HepG2 (cell line): Measurements from ENCODE around the gene ARTN. TPM values are rescaled to one million over a fixed set of nuclear protein-coding genes. Genes with fewer than 3 reads are reported as not detected.

Experiments used
- ATF3 ChIP-seq: sonication (generic); formaldehyde crosslinking; IDR thresholded peaks from 2 replicates; pipeline ENCODE4 v1.4.0; 2020; ENCODE audit warnings: missing genetic modification reagents
- CSRNP1 ChIP-seq: sonication (generic); formaldehyde crosslinking; IDR thresholded peaks from 2 replicates; pipeline ENCODE4 v1.8.1; 2023; ENCODE audit warnings: mild to moderate bottlenecking, missing genetic modification reagents
- DR1 ChIP-seq: sonication (generic); formaldehyde crosslinking; IDR thresholded peaks from 2 replicates; pipeline ENCODE4 v1.8.0; 2021; ENCODE audit warnings: mild to moderate bottlenecking, missing genetic modification reagents, inconsistent platforms
- HNRNPH1 ChIP-seq: fragments of 200-400 bp; formaldehyde crosslinking; optimal IDR thresholded peaks from 2 replicates; pipeline ENCODE3; 2017; ENCODE audit warnings: mild to moderate bottlenecking, low read depth, low read length
- JDP2 ChIP-seq: sonication (generic); formaldehyde crosslinking; IDR thresholded peaks from 2 replicates; pipeline ENCODE4 v1.8.1; 2022; ENCODE audit warnings: missing genetic modification reagents, borderline replicate concordance
- RCOR2 ChIP-seq: IDR thresholded peaks from 2 replicates; pipeline ENCODE4 v1.6.1; 2016; ENCODE audit warnings: missing biosample characterization, missing genetic modification reagents
- SNAPC5 ChIP-seq: sonication (generic); formaldehyde crosslinking; IDR thresholded peaks from 2 replicates; pipeline ENCODE4 v1.8.1; 2023; ENCODE audit warnings: mild to moderate bottlenecking, missing genetic modification reagents, borderline replicate concordance
- SRF ChIP-seq: IDR thresholded peaks from 2 replicates; pipeline ENCODE4 v1.6.1; 2011; ENCODE audit warnings: mild to moderate bottlenecking, low read depth, low read length, moderate library complexity
- ZFP36L2 ChIP-seq: sonication (generic); formaldehyde crosslinking; IDR thresholded peaks from 2 replicates; pipeline ENCODE4 v1.4.0; 2020; ENCODE audit warnings: missing genetic modification reagents
- ZFYVE20 ChIP-seq: sonication (generic); formaldehyde crosslinking; IDR thresholded peaks from 2 replicates; pipeline ENCODE4 v1.8.0; 2023; ENCODE audit warnings: low read depth, mild to moderate bottlenecking, moderate library complexity, missing genetic modification reagents, borderline replicate concordance
- ZNF138 ChIP-seq: sonication (generic); formaldehyde crosslinking; IDR thresholded peaks from 2 replicates; pipeline ENCODE4 v1.5.0; 2020; ENCODE audit warnings: mild to moderate bottlenecking, low read depth, missing genetic modification reagents
- ZNF282 ChIP-seq: fragments of 450-650 bp; IDR thresholded peaks from 2 replicates; pipeline ENCODE4 v1.6.1; 2018; ENCODE audit not compliant: partially characterized antibody
- ZNF564 ChIP-seq: sonication (generic); formaldehyde crosslinking; IDR thresholded peaks from 2 replicates; pipeline ENCODE4 v1.8.1; 2023; ENCODE audit warnings: mild to moderate bottlenecking, missing genetic modification reagents
- ZNF720 ChIP-seq: sonication (generic); formaldehyde crosslinking; IDR thresholded peaks from 2 replicates; pipeline ENCODE4 v1.4.0; 2020; ENCODE audit warnings: missing genetic modification reagents
- ZNF777 ChIP-seq: sonication (generic); formaldehyde crosslinking; IDR thresholded peaks from 2 replicates; pipeline ENCODE4 v1.4.0; 2020; ENCODE audit warnings: missing genetic modification reagents
- ZNF782 ChIP-seq: sonication (generic); formaldehyde crosslinking; IDR thresholded peaks from 2 replicates; pipeline ENCODE4 v1.4.0; 2020; ENCODE audit warnings: missing genetic modification reagents, mild to moderate bottlenecking, borderline replicate concordance
- ZNF800 ChIP-seq: sonication (generic); formaldehyde crosslinking; IDR thresholded peaks from 2 replicates; pipeline ENCODE4 v1.4.0; 2020; ENCODE audit warnings: missing genetic modification reagents
- ZXDC ChIP-seq: sonication (generic); formaldehyde crosslinking; IDR thresholded peaks from 2 replicates; pipeline ENCODE4 v1.5.0; 2020; ENCODE audit warnings: mild to moderate bottlenecking, missing genetic modification reagents
- polyA plus RNA-seq, 8 experiments: library from polyadenylated mRNA; depleted of rRNA in 3 of 8; stranded (reverse) in 7 of 8; unstranded in 1 of 8; fragments of >200 nt; fragmentation: Illumina TruSeq in 4 of 8; extraction: Trizol in 4 of 8; gene quantifications; 2 replicates each; pipeline versions ENCODE4 v1.2.1 to v1.2.3, GENCODE V29; 2011 to 2016; ENCODE audit warnings: low read depth in 4 of 8, missing spikeins in 1 of 8, mixed read lengths in 1 of 8; ENCODE audit not compliant: insufficient read depth in 1 of 8
- total RNA-seq, 5 experiments: library from RNA; depleted of rRNA; stranded (reverse); fragments of >200 nt; fragmentation: Illumina TruSeq; extraction: Trizol; gene quantifications; 2 replicates each; pipeline ENCODE4 v1.2.3, GENCODE V29; 2016; ENCODE audit warnings: low read depth in 1 of 5
- TF ChIP-seq, protein P1 (sequence below): sonication (generic); formaldehyde crosslinking; IDR thresholded peaks from 2 replicates; pipeline ENCODE4; 2020; ENCODE audit warnings: missing genetic modification reagents, mild to moderate bottlenecking, borderline replicate concordance

ARTN gene
- total and polyA plus RNA-seq, 2 of the 13 experiments (the other 11 are each of a cell fraction or from before 2014, with no cell fraction given) = 0.11 to 0.62 TPM

GRCh38 chr1:43974443-43975248 lies 41.0 kb downstream of the ARTN start, which contains the start of gene ATP6V0B (continued):
- peak; percentile 74; the same call in 1 of the 2 replicates for TF ChIP-seq CSRNP1 (CRISPR knock-in tag)
- peak; percentile 81 for TF ChIP-seq ZNF564 (CRISPR knock-in tag)
- TF ChIP-seq SRF = no peak
- 0 out of 2 replicates have a peak, but pooled peaks have one; percentile 32 for TF ChIP-seq ZNF777 (CRISPR knock-in tag)
- TF ChIP-seq ZXDC (CRISPR knock-in tag) = peak; percentile 86
- TF ChIP-seq RCOR2 (CRISPR knock-in tag) = no peak
- TF ChIP-seq ZFP36L2 (CRISPR knock-in tag) = no peak
- TF ChIP-seq ZNF282 = no peak
- TF ChIP-seq SNAPC5 (CRISPR knock-in tag) = no peak
- TF ChIP-seq HNRNPH1 = no peak
- no peak for TF ChIP-seq ATF3
- TF ChIP-seq JDP2 (CRISPR knock-in tag) = no peak
- TF ChIP-seq, protein P1, sequence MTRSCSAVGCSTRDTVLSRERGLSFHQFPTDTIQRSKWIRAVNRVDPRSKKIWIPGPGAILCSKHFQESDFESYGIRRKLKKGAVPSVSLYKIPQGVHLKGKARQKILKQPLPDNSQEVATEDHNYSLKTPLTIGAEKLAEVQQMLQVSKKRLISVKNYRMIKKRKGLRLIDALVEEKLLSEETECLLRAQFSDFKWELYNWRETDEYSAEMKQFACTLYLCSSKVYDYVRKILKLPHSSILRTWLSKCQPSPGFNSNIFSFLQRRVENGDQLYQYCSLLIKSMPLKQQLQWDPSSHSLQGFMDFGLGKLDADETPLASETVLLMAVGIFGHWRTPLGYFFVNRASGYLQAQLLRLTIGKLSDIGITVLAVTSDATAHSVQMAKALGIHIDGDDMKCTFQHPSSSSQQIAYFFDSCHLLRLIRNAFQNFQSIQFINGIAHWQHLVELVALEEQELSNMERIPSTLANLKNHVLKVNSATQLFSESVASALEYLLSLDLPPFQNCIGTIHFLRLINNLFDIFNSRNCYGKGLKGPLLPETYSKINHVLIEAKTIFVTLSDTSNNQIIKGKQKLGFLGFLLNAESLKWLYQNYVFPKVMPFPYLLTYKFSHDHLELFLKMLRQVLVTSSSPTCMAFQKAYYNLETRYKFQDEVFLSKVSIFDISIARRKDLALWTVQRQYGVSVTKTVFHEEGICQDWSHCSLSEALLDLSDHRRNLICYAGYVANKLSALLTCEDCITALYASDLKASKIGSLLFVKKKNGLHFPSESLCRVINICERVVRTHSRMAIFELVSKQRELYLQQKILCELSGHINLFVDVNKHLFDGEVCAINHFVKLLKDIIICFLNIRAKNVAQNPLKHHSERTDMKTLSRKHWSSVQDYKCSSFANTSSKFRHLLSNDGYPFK = peak; percentile 43; the same call in 1 of the 2 replicates
- no peak; the same call in 1 of the 2 replicates for TF ChIP-seq DR1
- TF ChIP-seq ZNF720 (CRISPR knock-in tag) = no peak
- no peak for TF ChIP-seq ZFYVE20
- TF ChIP-seq ZNF138 (CRISPR knock-in tag) = peak; percentile 53; the same call in 1 of the 2 replicates
- TF ChIP-seq ZNF782 (CRISPR knock-in tag) = peak; percentile 59; the same call in 1 of the 2 replicates
- no peak for TF ChIP-seq ZNF800 (CRISPR knock-in tag)
